Hematopoietic multipotent progenitor cell treated with erythropoietin and hydrocortisone succinate and interleukin-3 and kit ligand, for 8 days (in vitro differentiated cells): ENCODE data around the gene PRIMPOL.
"Not testable (repeated sequence)": the region's sequence is repeated elsewhere in the genome, so short reads cannot be mapped to it uniquely, and the experiment has no call there.

Experiments used
- DNase-seq: peaks from one replicate; pipeline ENCODE4 v3.0.0-alpha.2; 2015

PRIMPOL gene, protein sequence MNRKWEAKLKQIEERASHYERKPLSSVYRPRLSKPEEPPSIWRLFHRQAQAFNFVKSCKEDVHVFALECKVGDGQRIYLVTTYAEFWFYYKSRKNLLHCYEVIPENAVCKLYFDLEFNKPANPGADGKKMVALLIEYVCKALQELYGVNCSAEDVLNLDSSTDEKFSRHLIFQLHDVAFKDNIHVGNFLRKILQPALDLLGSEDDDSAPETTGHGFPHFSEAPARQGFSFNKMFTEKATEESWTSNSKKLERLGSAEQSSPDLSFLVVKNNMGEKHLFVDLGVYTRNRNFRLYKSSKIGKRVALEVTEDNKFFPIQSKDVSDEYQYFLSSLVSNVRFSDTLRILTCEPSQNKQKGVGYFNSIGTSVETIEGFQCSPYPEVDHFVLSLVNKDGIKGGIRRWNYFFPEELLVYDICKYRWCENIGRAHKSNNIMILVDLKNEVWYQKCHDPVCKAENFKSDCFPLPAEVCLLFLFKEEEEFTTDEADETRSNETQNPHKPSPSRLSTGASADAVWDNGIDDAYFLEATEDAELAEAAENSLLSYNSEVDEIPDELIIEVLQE

DNA sequence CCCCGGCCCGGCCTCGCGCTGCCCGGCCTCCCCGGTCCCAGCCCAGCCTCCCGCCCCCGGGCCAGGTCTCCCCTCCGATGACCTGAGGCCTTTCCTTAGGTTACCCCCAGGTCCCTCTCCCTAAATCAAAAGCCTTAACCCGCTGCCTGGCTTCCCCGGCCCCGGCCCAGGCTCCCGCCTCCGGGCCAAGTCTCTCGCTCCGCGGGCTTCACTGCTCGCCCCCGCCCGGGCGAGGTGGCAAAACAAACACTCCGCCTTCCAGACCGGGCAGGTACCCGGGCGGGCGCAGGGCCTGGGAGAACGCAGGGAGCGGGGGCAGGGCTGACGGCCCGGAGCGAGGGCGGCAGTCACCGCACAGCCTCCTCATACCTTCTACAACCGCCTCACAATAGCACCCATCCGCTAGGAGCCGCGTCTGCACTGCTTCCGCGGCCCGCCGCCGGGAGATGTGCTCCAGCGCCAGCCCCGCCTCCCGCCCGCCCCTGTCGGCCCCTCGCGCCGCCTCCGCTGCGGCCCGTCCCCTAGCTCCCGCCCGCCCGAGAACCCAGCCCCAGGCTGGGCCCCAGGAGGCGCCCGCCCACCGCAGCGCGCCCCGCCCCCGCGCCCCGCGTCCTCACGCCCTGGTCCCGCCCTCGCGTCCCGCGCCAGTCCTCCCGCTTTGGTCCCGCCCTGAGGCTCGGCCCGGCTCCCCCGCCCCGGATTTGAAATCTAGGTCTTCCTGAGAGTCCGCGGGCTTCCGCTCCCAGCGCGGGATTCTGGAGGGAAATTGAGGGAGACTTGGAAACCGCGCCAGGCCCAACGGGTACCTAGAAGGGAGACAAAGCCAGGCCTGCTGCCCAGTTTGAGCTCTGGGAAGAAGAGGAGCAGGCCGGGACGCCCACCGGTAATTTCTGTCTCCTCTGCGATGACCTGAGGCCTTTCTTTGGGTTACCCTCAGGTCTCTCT is at the start of gene PRIMPOL, which contains the start of gene CASP3:
Gene PRIMPOL, plus strand, starts transcription at position 713 of the 945 bp plus-strand sequence. CDS start 7,403 bp downstream, outside the sequence.
Gene CASP3, minus strand, starts transcription at position 422 of the 945 bp plus-strand sequence. CDS start 10,994 bp downstream, outside the sequence.
- peak; percentile 93 for DNase-seq

- not testable (repeated sequence) for DNase-seq
Measured at GRCh38 chr4:184600982-184601381, 48.6 kb upstream of the PRIMPOL start.

DNA sequence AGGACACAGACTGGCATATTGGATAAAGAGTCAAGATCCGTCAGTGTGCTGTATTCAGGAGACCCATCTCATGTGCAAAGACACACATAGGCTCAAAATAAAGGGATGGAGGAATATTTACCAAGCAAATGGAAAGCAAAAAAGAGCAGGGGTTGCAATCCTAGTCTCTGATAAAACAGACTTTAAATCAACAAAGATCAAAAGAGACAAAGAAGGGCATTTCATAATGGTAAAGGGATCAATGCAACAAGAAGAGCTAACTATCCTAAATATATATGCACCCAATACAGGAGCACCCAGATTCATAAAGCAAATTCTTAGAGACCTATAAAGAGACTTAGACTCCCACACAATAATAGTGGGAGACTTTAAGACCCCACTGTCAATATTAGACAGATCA is 46.7 kb upstream of the PRIMPOL start:
- not testable (repeated sequence) for DNase-seq

- not testable (repeated sequence) for DNase-seq
Measured at GRCh38 chr4:184607429-184607828, 42.1 kb upstream of the PRIMPOL start.

- no peak for DNase-seq
Measured at GRCh38 chr4:184612074-184612473, 37.5 kb upstream of the PRIMPOL start.

DNA sequence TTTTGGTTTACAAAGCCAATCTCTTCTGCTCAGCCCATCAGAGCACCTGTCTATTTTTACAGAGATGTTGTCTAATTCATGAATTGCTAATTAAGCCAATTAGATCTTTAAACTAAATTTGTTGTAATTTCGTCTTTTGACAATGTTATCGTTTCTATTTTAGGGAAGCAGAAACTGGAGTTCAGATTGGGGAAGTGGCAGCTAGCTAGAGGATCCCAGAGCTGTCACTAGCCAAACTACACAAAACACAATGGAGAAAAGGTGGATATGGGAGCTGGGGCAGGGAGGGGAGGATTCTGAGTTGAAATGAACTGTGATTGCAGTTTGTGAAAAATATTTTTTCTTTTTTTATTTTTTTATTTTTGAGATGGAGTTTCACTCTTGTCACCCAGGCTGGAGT is 36.1 kb upstream of the PRIMPOL start:
- no peak for DNase-seq

DNA sequence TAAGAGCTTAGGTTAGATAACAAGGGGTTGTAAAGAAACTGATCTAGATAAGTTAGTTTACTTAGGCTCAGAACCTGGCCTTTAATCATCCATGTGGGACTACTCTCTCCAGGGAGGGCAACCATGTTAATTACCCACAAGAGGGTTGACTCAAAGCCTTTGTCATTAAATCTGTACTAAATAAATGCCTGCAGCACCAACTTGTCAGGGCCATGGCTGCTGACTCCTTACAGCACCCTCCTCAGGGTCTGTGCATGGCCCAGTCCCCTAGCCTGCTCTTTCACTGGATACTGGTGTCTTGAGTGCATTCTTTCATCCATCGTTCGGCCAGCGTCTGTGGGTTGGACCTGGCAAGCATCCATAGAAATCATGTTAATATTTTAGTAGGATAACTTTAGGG is 35.0 kb upstream of the PRIMPOL start:
- no peak for DNase-seq

DNA sequence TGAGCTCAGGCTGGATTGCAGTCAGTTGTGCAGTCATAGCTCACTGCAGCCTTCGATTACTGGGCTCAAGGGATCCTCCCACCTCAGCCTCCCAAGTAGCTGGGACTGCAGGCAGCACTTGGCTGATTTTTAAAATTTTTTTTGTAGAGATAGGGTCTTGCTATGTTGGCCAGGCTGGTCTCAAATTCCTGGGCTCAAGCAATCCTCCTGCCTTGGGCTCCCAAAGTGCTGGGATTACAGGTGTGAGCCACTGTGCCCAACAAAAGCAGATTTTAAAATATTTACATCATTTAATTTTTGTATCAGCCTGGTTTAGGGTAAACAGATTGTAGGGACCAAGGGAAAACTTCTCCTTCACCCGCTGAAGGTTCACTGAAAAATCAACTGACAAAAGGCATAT is 33.4 kb upstream of the PRIMPOL start:
- not testable (repeated sequence) for DNase-seq

GRCh38 chr4:184616633-184617551 is 32.6 kb upstream of the PRIMPOL start:
- no peak for DNase-seq

- DNase-seq, result peak; percentile 78
Measured at GRCh38 chr4:184617600-184618196, 31.8 kb upstream of the PRIMPOL start.

DNA sequence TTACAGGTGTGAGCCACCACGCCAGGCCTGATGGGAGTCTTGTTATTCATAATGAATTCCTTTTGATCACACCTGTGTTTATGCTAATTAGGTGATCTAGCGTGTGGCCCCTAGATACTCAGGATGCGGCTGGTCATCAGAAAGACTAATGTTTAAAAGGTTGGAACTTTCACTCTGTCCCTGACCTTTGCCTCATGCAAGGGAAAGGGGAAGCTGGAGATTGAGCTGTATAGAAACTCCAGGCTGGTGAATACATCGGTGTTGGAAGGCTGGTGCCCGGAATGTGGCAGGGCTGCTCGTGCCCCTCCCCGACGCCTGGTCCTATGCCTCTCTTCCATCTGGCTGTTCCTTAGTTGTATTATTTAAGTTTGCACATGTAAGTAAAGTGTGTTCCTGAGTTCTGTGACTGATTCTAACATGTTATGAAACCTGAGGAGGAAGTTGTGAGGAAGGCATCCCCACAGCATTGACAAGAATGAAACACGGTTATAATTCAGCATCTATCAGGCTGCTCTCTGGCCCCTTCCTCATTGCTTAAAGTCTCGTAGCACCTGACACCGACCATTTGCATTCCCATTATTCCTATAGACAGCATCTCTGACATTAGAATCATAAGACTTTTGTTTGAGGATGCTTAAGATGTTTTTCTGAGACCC is 29.2 kb upstream of the PRIMPOL start:
- no peak for DNase-seq

DNA sequence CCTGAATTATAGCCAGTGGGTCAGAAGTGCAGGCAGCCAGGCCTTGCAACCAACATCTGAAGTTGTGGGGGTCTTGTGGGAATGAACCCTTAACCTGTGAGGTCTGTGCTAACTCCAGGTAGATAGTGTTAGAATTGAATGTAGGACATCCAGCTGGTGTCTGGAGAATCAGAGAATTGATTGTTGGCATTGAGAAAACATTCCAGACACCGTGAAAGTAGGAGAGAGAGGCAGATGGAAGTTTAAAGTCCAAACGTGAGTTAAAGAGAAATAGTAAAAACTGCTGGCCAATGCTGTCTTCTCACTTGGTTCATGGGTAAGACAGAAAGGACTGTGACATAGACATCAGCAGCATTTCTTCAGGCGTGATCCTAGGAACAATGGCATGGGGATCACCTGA is 28.0 kb upstream of the PRIMPOL start:
- DNase-seq, result no peak

- DNase-seq, result not testable (repeated sequence)
Measured at GRCh38 chr4:184624504-184624903, 25.0 kb upstream of the PRIMPOL start.

- DNase-seq, result no peak
Measured at GRCh38 chr4:184624972-184625554, 24.5 kb upstream of the PRIMPOL start.

- DNase-seq, result peak; percentile 19
Measured at GRCh38 chr4:184625783-184626596, 23.5 kb upstream of the PRIMPOL start.

- DNase-seq, result no peak
Measured at GRCh38 chr4:184628103-184628502, 21.4 kb upstream of the PRIMPOL start.

DNA sequence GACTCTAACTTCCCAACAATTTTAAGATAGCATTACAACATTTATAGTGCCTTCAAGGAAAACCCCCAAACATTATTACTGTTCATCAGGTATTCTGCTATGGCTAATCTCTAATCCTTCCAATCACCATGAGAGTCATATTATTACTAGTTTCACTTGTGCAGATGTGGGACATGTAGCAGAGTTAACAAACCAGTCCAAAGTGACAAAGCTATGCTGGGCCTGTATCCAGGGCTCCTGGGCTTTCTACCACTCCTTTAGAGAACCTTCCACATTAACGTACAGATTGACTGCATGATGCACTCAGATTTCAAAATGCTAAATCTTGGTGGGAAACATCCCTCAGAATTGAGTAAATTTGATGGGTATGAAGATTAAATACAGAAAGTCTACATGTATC is 16.7 kb upstream of the PRIMPOL start:
- no peak for DNase-seq

DNA sequence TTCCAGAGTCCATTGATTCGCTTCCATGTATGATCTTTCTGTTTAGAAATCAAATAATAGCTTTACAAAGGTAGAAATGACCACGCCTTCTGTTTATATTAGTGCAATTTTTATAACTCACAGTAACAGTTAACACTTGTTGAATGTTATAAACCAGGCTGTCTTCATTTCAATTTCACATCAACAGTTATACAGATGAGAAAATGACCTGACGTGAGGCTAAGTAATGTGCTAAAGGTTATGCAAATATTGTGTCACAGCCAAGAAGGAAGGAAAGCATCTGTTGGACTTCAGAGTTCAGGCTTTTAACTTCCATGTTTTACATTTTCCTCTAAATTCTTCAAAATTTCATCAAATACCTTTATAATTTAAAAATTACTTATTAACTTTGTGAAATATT is 14.2 kb upstream of the PRIMPOL start:
- DNase-seq, result no peak

DNA sequence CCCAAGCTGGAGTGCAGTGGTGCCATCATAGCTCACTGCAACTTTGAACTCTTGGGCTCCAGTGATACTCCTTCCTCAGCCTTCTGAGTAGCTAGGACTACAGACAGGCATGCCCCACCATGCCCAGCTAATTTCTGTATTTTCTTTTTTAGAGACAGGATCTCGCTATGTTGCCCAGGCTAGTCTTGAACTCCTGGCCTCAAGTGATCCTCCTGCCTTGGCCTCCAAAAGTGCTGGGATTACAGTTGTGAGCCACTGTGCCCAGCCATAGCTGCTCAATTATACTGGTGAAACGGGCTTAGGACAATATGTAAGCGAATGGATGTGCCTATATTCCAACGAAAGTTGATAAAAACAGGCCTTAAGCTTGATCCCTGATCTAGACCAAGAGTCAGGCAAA is 13.4 kb upstream of the PRIMPOL start:
- no peak for DNase-seq

GRCh38 chr4:184636897-184637296 is 12.6 kb upstream of the PRIMPOL start:
- DNase-seq, result no peak
